MM.1S (cell line): ENCODE measurements around the gene KCNC4.

Experiments used
- DNase-seq: peaks from one replicate; pipeline ENCODE4 v3.0.0-alpha.2; 2015
- H2AFZ ChIP-seq: fragments of 300-600 bp; sonication (generic); 2 replicates; pipeline ENCODE4 v1.6.0; 2016; ENCODE audit warnings: antibody characterized with exemption, low read length
- H3F3A ChIP-seq: fragments of 300-600 bp; sonication (generic); 2 replicates; pipeline ENCODE4 v1.6.1; 2016; ENCODE audit warnings: mild to moderate bottlenecking, antibody characterized with exemption, low read length, moderate library complexity, mixed read lengths; ENCODE audit not compliant: insufficient read depth
- H3K27ac ChIP-seq: fragments of 300-600 bp; sonication (generic); 2 replicates; pipeline ENCODE4 v1.5.1; 2016; ENCODE audit warnings: mild to moderate bottlenecking, low read length
- H3K27me3 ChIP-seq: fragments of 300-600 bp; sonication (generic); replicated peaks from 2 replicates; pipeline ENCODE4 v1.6.0; 2016; ENCODE audit warnings: low read length; ENCODE audit not compliant: insufficient read depth
- H3K36me3 ChIP-seq: fragments of 300-600 bp; sonication (generic); replicated peaks from 2 replicates; pipeline ENCODE4 v1.6.1; 2016; ENCODE audit warnings: mild to moderate bottlenecking, low read length, mixed read lengths; ENCODE audit not compliant: insufficient read depth
- H3K4me1 ChIP-seq: fragments of 300-600 bp; sonication (generic); 2 replicates; pipeline ENCODE4 v1.6.1; 2016; ENCODE audit warnings: low read length, mixed read lengths
- H3K4me2 ChIP-seq: fragments of 300-600 bp; sonication (generic); 2 replicates; pipeline ENCODE4 v1.6.0; 2016; ENCODE audit warnings: low read depth, low read length
- H3K4me3 ChIP-seq: fragments of 300-600 bp; sonication (generic); 2 replicates; pipeline ENCODE4 v1.5.1; 2016; ENCODE audit warnings: low read length, mixed read lengths
- H3K79me2 ChIP-seq: fragments of 300-600 bp; sonication (generic); 2 replicates; pipeline ENCODE4 v1.6.1; 2016; ENCODE audit warnings: mixed run types, low read length, mixed read lengths
- H3K9ac ChIP-seq: fragments of 300-600 bp; sonication (generic); 2 replicates; pipeline ENCODE4 v1.6.1; 2016; ENCODE audit warnings: low read length, mixed read lengths
- H3K9me2 ChIP-seq: fragments of 300-600 bp; sonication (generic); replicated peaks from 2 replicates; pipeline ENCODE4 v1.6.1; 2016; ENCODE audit warnings: mild to moderate bottlenecking, low read length, mixed read lengths; ENCODE audit not compliant: insufficient read depth
- H3K9me3 ChIP-seq: fragments of 300-600 bp; sonication (generic); replicated peaks from 2 replicates; pipeline ENCODE4 v1.6.1; 2016; ENCODE audit warnings: mild to moderate bottlenecking, low read length, mixed read lengths; ENCODE audit not compliant: insufficient read depth
- H4K20me1 ChIP-seq: fragments of 300-600 bp; sonication (generic); 2 replicates; pipeline ENCODE4 v1.6.1; 2016; ENCODE audit warnings: mild to moderate bottlenecking, low read length, moderate library complexity, mixed read lengths; ENCODE audit not compliant: insufficient read depth
- CTCF ChIP-seq: fragments of 300-600 bp; sonication (generic); IDR thresholded peaks from 2 replicates; pipeline ENCODE4 v1.5.1; 2016; ENCODE audit warnings: antibody characterized with exemption, low read length, mixed read lengths
- EZH2 ChIP-seq: fragments of 300-600 bp; sonication (generic); optimal IDR thresholded peaks from 2 replicates; pipeline ENCODE3; 2017; ENCODE audit warnings: low read depth, mild to moderate bottlenecking, antibody characterized with exemption, low read length, mixed read lengths
- EZH2phosphoT487 ChIP-seq: fragments of 300-600 bp; sonication (generic); IDR thresholded peaks from 2 replicates; pipeline ENCODE4 v1.6.1; 2018; ENCODE audit warnings: antibody characterized with exemption, low read length

Gene KCNC4

GRCh38 chr1:110242731-110243130, 32.6 kb downstream of the KCNC4 start:
- no peaks in the 10 kb centered on the region for H3K79me2 ChIP-seq
- peak overlapping the region; percentile 70; the same call in 1 of the 2 replicates for H3K27ac ChIP-seq
- no peak overlapping the region for H3K4me3 ChIP-seq
- no peaks in the 10 kb centered on the region for H3K36me3 ChIP-seq
- TF ChIP-seq EZH2 (no peak), CTCF (no peak), EZH2phosphoT487 (no peak)
- no peaks in the 10 kb centered on the region for H3F3A ChIP-seq
- H3K27me3 ChIP-seq = no peaks in the 10 kb centered on the region
- H3K4me2 ChIP-seq = 0 out of 2 replicates have a peak overlapping the region, but pooled peaks have one; percentile 73
- H3K4me1 ChIP-seq = peaks cover 14% of the 10 kb centered on the region
- no peak overlapping the region for H2AFZ ChIP-seq
- no peaks in the 10 kb centered on the region for H3K9me2 ChIP-seq
- no peaks in the 10 kb centered on the region for H3K9me3 ChIP-seq
- H3K9ac ChIP-seq = no peak overlapping the region
- no peak for DNase-seq
- H4K20me1 ChIP-seq = no peaks in the 10 kb centered on the region

DNA sequence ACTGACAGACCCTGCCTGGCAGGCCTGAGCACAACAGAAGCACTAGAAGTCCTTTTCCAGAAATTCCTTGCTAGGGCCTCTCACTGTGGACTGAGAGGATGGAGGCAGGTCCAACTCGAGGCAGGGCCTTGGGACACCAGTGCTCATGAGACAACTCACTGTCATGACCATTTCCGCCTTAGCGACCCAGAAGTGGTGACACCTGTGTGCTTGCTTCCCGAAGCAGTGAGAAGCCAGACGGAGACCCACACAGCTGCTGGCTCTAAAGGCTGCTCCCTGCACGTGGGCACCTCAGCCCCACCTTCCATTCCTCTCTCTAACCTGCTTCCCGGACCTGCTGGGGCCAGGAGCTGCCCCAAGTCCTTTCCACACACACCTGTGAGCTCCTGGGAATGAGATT, 33.0 kb downstream of the KCNC4 start:
- Histone ChIP-seq H3K9ac (peak overlapping the region; percentile 30; the same call in 1 of the 2 replicates), H3K27me3 (no peaks in the 10 kb centered on the region), H3F3A (no peaks in the 10 kb centered on the region), H4K20me1 (no peaks in the 10 kb centered on the region), H3K9me2 (no peaks in the 10 kb centered on the region), H3K27ac (peak overlapping the region; percentile 70; the same call in 1 of the 2 replicates), H2AFZ (peak overlapping the region; percentile 58; the same call in 1 of the 2 replicates), H3K9me3 (no peaks in the 10 kb centered on the region), H3K79me2 (no peaks in the 10 kb centered on the region), H3K4me2 (peak overlapping the region; percentile 73; the same call in 1 of the 2 replicates), H3K4me1 (peaks cover 14% of the 10 kb centered on the region), H3K36me3 (no peaks in the 10 kb centered on the region), H3K4me3 (peak overlapping the region; percentile 32; the same call in 1 of the 2 replicates)
- TF ChIP-seq EZH2phosphoT487 (no peak), CTCF (no peak), EZH2 (no peak)
- DNase-seq = peak; percentile 6

DNA sequence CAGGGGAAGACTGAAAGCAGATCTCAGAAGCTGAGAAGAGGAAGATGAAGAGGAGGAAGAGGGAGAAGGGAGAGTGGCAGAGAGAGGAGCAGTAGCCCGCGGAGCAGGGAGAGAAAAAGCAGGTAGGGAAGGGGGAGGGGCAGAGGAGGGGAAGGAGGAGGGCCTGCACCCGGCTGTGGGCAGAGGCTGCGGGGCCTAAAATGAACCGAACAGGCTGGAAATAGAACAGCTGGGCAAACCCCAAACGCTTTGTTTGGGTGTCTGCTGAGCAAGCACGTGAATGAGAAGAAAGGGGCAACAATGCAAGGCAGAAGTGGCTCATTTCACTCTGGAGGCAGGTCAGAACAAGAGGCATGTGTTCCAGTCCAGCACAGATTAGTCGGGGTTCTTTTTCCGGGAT, 33.5 kb downstream of the KCNC4 start:
- no peaks in the 10 kb centered on the region for H4K20me1 ChIP-seq
- H3K9me2 ChIP-seq = no peaks in the 10 kb centered on the region
- peak overlapping the region; percentile 58; the same call in 1 of the 2 replicates for H2AFZ ChIP-seq
- H3K4me1 ChIP-seq = peaks cover 14% of the 10 kb centered on the region
- no peaks in the 10 kb centered on the region for H3K9me3 ChIP-seq
- peak; percentile 74 for DNase-seq
- H3K4me2 ChIP-seq = peak overlapping the region; percentile 73; the same call in 1 of the 2 replicates
- H3K36me3 ChIP-seq = no peaks in the 10 kb centered on the region
- TF ChIP-seq EZH2phosphoT487 (no peak), EZH2 (no peak), CTCF (no peak)
- no peaks in the 10 kb centered on the region for H3K79me2 ChIP-seq
- peak overlapping the region; percentile 70; the same call in 1 of the 2 replicates for H3K27ac ChIP-seq
- no peaks in the 10 kb centered on the region for H3F3A ChIP-seq
- H3K4me3 ChIP-seq = peak overlapping the region; percentile 32; the same call in 1 of the 2 replicates
- peak overlapping the region; percentile 30; the same call in 1 of the 2 replicates for H3K9ac ChIP-seq
- H3K27me3 ChIP-seq = no peaks in the 10 kb centered on the region
